Activated gamma-delta T cell treated with anti-CD3 and anti-CD28 coated beads, Interleukin-2, amount 50 U/mL, for 16 hours (primary cell): ENCODE measurements around the gene LMOD1.

Source experiments
- DNase-seq: peaks from one replicate; pipeline ENCODE4 v3.0.0-alpha.2; 2020; ENCODE audit warnings: low read depth

The LMOD1 gene

DNA sequence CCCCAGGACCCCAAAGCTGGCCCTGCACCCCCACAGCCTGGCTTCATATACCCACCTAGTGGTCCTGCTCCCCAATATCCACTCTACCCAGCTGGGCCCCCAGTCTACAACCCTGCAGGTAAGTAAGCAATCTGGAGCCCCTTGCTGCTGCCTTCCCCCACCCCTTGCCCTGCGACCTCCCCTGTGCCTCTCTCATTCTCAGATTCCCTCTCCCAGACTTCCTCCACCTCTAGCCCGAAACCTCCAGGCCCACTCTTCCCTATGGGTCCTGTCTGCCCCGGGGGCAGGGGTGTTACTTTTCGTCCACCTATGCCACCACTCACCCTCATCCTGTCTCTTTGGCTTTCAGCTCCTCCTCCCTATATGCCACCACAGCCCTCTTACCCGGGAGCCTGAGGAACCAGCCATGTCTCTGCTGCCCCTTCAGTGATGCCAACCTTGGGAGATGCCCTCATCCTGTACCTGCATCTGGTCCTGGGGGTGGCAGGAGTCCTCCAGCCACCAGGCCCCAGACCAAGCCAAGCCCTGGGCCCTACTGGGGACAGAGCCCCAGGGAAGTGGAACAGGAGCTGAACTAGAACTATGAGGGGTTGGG, 54.8 kb downstream of the LMOD1 start:
- DNase-seq, result no peak

DNA sequence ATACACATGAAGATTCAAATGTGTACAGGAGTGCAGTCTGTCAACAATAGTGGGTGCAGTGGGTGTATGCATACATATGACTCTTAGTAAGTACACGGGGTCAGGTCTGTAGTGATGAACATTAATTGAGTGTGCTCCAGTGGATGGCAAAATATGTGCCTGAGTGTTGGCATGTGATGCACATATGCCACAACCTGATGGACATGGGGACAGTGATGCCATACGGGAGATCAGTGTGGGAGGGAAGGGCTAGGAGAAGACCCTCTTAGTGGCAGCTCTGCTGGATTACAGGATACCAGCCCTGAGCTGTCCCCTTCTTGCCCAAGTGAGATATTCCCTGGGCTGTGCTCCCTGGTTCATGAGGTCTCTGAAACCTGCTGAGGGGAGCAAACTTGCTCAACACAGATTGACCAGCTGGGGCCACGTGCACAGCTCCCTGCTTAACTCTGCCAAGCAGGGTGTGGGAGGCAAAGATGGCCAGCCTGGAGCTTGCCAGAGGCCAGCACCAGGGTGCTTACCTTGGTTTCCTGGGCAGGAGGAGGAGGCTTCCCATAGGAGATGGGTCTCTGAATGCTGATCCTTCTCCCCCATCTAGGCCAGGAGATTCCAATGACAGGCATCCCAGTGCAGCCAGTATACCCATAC, 55.4 kb downstream of the LMOD1 start:
- no peak for DNase-seq

DNA sequence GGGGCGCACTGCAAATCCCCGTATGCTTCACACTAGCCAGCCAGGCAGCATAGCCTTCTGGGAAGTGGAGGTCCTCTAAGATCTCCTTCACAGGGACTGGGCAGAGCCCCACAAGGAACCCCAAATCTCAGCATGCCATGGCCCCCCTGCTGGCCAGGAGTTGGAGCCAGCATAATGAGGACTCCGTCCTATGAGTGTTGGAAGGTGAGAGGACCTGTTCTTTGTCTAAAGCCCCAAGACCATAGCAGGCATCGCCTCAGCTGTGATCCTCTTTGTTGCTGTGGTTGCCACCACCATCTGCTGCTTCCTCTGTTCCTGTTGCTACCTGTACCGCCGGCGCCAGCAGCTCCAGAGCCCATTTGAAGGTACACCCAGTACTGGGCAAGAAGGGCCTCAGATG, 56.1 kb downstream of the LMOD1 start:
- no peak for DNase-seq

DNA sequence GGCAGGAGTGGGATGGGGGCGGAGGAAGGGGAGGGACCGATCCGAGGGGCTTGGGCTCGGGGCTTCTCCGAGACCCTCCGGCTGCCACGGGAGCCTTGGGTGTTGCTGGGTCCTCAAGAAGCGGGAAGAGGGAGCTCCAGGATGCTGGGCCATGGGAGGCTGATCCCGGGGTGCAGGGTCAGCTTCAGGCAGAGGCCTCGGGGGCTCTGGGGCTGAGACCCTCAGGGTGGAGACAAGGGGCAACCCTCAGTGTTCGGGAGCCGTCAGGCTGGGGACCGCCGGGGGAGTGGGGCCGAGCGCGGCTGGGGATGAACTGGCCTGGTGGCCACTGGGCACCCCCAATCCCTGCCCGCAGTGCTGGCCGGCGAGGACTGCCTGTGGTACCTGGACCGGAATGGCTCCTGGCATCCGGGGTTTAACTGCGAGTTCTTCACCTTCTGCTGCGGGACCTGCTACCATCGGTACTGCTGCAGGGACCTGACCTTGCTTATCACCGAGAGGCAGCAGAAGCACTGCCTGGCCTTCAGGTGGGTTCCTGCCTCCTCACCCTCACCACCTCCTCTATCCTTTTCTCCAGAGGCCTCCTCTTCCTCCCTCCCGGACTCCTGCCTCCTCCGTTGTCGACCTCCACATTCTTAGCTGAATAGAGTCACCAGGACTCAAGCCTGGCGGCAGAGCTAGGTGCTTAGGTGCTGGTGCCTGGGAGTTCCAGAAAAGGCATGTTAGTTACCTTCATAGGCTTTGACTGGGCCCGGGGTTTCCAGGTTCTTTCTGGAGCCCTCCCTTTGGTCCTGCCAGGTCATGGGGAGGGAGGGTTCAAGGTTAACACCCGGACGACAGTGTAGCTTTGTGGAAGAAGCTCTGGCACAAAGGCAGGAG, 57.0 kb downstream of the LMOD1 start:
- DNase-seq, result no peak

DNA sequence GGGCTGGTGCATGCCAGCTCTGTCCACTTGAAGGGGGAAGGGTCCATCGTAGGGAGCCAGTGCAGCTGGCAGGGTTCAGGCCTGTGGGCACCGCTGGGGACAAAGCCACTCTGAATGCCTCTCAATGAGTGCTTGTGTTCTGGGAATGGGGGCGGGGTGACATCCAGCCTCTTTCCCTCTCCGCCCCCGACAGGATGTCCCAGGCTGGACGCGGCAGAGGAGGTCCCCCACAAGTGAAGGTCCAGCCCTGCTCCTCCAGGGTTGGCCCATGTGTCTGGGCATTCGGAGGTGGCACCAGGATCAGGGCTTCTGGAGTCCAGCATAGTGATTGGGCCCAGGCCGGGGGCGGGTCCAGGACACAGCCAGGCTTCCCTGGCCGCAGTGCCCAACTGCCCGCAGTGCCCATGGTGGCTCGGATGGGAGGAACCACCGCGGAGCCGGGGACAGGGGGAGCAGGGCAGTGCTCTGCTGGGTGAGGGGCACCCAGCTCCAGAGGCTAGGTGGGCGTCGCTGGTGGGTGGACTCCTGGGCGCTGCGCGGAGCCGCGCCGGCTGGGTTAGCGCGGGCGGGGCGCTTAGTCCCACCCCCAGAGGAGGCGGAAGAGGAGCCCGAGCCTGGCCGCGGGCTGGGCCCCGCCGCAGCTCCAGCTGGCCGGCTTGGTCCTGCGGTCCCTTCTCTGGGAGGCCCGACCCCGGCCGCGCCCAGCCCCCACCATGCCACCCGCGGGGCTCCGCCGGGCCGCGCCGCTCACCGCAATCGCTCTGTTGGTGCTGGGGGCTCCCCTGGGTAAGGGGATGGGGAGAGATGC, 57.9 kb downstream of the LMOD1 start, which contains the start of gene SHISA4:
SHISA4 (plus strand) TSS at position 617 of the 808 bp plus-strand sequence; CDS start at position 714, 97 bp downstream.
- DNase-seq, result no peak

DNA sequence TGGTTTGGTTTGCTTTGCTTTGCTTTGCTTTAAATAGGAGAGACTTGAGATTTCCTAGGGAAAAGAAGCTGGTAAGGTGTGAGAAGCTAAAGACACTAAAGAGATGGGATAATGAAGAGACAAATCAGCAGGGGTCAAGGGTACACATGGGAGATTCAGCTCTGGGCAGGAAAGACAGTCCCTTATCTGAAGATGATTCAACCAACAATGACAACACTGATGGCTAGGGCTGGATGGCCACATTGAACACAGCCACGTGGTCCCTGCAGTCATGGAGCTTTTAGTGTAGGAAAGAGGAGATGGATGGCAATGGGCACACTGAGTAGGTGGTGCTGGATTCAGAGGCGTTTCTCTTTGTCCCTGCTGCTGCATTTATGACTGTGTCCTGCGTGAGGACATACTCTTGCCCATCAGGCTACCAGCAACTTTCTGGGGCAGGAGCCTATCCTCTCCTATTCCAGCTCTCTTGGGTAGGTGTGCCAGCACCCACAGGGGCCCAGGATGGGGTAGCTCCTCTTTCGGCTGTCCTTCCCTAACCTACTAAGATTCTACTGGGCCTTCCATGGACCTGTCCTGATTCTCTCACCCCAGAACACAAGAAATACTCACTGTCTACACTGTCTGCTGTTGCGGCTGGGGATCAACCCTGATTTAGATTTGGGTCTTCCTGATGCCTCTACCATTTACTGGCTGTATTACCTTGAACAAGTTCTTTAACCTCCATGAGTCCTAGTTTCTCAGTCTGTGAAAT, 59.1 kb downstream of the LMOD1 start:
- DNase-seq, result no peak

DNA sequence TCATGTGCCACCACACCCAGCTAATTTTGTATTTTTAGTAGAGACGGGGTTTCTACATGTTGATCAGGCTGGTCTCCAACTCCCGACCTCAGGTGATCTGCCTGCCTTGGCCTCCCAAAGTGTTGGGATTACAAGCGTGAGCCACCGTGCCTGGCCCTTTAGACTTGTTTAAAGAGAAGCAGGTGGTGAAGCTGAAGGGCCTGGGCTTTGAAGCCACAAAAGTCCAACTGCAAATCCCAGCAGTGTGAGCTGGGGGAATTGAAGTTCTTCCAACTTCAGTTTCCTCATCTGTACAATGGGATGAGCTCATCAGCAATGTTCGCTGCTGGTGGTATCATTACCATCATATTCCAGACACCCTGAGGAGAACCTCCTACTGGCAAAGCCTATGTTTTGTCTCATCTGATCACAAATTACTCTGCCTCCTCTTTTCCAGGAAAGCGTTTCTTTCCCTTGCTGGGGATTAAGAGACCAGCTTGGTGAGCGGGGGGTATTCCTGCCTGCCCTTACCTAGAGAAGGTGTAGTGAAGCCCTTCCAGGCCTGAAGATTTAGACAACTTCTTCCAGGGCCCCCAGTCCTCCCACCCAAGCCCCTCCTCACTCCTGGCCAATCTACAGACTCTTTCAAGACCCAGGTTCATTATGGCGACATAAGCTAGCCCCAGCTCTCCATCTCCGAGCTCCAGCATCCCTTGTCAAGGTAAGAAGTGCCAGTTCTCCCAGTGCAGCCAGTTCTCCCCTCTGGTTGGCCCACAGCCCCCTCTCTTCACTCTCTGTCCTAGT, 60.1 kb downstream of the LMOD1 start:
- DNase-seq, result no peak

DNA sequence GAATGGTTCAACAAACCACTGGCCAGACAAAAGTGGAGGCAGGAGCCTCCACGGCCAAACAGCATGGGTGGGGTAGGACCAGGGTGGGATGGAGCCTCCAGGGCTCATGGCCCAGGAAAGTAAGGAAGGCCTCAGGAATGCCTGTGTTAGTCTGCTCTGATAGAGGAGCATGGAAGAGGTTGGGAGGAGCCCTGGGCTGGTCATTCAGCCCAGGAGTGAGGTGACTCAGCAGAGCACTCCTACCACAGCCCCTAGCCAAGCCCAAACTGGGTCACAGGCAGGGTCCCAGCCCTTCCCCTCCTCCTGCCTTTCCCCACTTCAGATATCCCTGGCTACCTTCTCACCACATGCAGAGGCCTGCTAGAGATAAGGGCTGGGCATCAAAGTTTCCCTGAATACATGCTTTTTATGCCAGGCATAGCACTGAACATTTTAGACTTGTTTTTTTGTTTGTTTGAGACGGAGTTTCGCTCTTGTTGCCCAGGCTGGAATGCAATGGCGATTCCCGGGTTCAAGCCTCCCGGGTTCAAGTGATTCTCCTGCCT, 60.7 kb downstream of the LMOD1 start:
- DNase-seq, result no peak

DNA sequence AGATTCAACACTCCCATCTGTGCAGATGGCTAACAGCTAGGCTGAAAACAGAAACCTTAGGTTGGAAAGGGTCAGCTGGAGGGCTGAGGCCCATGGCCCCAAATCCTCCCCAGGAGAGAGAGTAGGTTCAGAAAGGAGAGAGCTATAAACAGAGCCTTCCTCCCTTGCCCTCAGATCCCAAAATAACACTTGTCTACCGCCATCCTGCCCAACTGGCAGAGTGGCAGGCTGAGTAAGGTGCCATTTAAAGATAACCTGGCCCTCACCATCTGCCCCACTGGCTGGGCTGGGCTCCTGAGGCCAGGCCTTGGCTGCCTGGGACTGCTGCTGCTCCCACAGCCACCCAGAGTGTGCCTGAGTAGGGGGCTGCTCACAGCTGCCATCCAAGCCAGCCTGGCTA, 61.9 kb downstream of the LMOD1 start:
- no peak for DNase-seq

DNA sequence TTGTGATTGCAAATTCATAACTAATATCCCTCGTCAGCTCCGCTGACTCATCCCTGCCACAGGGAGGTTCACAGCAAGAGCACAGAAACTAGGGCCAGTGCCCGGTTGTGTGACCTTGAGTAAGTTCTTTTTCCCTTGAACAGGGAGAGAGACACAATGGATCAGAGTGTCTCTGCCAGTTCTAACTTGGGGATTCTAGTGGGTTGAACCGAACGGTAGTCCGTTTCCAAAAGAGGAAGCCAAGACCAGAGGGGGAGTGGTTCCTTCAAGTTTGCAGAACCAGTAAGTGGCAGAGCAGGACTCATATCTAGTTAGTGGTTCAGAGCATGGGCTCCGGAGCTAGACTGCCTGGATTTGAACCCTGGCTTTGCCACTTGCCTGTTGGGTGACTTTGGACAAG, 62.6 kb downstream of the LMOD1 start:
- DNase-seq, result no peak

DNA sequence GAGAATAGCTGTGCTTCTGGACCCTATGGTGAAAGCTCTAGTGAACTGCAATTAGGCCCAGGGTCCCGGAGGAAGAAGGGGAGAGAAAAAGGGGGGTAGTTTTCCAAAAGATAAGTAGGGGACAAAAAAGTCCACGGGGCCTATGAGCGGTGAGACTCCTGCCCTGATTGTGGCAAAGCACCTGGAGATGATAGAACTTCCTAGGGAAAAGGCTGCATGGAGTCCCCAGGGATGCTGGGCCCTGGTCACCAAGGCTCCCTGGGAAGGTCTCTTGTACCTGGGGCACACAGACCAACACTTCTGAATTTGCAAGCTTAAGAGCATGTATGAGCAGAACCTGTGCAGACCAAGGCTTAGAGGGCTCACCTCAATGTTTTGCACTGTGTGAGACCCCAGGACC, 63.1 kb downstream of the LMOD1 start:
- no peak for DNase-seq

DNA sequence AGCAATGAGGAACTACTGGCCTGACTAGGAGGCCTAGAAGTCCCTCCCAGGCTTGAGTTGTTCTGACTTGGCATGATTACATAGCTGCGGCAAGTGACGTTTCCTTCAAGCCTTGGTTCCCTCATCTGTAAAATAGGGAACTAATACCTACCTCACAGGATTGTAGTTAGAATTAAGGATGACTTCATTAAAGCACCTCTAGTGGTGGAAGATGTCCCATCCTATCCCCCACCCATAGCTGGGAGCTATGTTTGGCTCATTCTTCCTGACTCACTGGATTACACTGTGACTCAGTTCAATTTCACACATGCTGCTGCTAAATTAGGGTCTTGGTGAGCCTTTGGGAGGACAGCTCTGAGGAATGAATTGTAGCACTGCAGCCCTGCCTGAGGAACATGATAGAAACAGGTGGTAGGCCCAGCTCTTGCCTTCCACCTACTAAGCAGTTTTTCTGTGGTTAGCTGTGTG, 63.6 kb downstream of the LMOD1 start:
- no peak for DNase-seq

DNA sequence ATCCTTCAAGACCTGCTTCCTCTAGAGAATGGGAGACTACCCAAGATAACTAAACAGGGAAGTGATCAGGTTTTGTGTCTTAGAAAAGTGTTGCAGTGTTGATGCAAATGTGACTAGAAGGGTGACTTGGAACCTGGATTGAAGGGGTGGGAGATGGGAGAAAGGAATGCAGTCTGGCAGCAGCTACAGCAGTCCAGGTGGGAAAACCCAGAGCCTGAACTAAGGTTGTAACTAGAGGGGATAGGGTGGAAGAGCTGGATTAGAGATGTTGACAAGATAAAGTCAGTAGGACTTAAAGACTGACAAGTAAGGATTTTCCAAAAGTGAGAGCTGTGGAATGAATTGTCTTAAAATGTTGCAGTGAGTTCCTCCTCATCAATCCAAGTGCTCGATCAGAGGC, 64.7 kb downstream of the LMOD1 start:
- DNase-seq, result no peak

DNA sequence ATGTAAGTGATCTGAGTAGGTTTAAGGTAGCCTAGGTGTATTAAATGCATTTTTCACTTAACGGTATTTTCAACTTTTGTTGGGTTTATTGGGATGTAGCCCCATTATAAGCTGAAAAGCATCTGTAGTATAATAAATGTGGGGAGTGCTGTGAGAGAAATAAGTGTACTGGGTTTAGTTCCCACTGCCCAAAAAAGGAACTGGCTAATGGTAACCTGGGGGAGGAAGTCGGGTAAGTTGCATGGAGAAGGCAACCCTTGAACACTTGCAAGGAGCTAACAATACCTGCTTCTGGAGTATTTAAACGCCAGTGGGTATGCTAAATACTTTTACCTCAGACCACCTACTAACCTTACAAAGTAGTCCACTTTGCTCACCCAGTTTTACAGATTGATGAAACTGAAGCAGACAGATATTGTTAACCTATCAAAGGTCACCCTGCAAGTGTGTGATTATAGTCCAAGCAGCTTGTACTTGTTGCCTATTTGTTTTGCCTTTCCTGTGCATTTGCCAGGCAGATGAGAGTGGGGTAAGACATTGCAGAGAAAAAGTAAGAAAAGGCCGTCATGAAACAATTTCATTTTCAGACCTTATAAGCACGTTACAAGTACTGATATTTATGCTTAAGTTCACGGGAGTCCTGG, 65.3 kb downstream of the LMOD1 start:
- DNase-seq, result no peak

DNA sequence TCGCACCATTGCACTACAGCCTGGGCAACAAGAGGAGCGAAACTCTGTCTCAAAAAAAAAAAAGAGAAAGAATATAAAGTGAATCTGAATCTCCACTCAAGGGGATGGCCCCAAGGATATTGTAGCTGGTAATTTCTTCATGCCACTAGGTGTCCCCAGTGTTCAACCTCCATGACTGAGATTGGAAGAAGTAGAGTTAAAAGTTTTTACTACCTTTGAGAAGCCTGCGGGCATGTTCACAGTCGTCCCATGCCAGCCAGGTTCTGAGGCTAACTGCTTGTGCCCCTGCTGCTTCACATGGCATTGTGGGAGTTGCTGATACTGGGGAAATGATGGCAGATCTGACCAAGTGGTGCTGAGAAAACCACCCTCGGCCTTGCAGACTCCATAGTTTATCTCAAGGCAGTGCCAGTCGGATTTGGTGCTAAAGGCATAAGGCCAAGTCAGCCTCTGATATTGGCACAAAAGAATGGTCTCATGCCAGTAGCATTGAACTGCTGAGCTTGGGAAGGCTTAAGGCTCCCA, 68.4 kb downstream of the LMOD1 start:
- DNase-seq, result no peak

DNA sequence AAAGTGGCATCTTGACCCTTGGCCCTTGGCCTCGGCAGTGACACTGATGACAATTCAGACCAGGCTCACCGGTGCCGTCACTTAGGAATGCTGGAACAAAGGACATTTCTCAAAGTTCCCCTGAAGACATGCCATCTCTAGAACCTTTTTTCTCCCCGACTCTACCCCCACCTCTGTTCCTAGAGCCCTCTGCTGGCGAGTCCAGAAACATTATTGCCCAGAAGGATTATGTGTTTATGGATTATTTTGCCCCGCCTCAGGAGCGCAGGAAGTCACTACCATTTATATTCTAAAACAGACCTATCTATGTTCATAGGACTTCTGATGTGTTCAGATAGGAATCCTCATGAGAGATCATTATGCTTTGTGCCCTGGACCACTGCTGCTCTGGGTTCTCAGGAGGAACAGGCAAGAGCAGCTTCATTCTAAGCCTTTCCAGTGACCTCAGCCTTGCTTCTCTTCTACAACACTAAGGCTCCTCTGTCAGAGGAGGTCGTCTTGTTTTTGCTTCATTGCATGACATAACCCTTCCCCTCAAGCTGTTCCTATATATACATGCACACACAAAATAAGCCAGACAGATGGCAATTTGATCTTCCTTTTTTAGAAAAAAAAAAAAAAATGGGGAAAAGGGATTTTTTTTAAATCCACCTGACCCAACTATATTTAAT, 70.1 kb downstream of the LMOD1 start:
- DNase-seq, result no peak

DNA sequence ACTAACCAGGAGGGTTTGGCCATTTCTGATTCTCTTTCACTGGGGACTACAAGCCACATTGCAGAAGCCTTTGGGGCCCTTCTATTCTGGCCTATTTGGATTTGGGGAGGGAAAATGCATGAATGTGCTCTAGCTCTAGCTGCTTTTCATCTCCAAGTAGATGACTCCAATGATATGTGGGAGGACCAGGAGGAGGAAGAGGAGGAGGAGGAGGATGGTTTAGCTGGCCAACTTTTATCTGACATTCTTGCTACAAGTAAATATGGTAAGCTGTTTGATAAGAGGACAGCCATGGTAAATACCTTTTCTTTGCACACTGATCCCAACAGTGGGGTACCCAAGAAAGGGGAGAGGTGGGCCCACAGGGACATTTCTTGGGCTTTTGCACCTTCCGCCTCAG, 71.7 kb downstream of the LMOD1 start:
- DNase-seq, result no peak

DNA sequence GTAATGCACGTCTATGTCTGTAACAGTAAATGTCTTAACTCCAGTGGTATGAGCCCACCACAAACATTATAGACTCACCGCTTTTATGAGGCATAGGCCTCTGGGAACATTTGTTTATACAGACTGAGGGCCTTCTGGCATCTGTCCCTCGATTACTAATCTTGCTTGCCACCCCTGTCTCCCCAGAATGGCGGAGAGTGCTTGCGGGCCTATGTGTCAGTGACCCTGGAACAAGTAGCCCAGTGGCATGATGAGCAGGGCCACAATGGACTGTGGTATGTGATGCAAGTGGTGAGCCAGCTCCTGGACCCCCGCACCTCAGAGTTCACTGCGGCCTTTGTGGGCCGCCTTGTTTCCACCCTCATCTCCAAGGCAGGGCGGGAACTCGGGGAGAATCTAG, 76.0 kb downstream of the LMOD1 start:
- DNase-seq, result no peak

DNA sequence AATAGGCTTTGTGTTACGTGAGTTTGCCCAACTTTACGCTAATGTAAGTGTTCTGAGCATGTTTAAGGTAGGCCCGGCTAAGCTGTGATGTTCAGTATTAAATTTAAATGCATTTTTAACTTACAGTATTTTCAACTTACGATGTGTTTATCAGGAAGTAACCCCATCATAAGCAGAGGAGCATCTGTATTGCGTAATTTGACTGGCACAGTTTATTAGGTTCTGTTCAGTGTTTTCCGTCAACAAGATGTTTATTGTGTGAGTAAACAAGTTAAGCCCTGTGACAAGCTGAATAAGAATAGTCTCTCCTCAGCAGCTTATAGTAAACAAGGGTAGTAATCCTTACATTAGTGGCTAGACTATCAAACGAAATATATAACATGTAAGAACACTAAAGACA, 84.9 kb downstream of the LMOD1 start:
- no peak for DNase-seq
